GM06990 (cell line): ENCODE data around the gene GPR68.

Experiments
- DNase-seq: peaks from one replicate; pipeline ENCODE4 v3.0.0-alpha.2; 2011; ENCODE audit not compliant: insufficient read length; ENCODE audit errors: extremely low read depth
- H3K27me3 ChIP-seq: replicated peaks from 2 replicates; pipeline ENCODE4 v1.6.0; 2011; ENCODE audit warnings: low read length; ENCODE audit not compliant: control insufficient read depth, insufficient read depth
- H3K36me3 ChIP-seq: 2 replicates; pipeline ENCODE4 v1.5.1; 2011; ENCODE audit warnings: low read length; ENCODE audit not compliant: control insufficient read depth, insufficient read depth
- H3K4me3 ChIP-seq: replicated peaks from 2 replicates; pipeline ENCODE4 v1.5.1; 2011; ENCODE audit warnings: low read depth, mild to moderate bottlenecking, control low read depth, low read length
- CTCF ChIP-seq: IDR thresholded peaks from 2 replicates; pipeline ENCODE4 v1.5.1; 2011; ENCODE audit warnings: low read length, control low read depth, mild to moderate bottlenecking, inconsistent platforms; ENCODE audit not compliant: insufficient read depth, poor library complexity, severe bottlenecking

Gene GPR68

DNA sequence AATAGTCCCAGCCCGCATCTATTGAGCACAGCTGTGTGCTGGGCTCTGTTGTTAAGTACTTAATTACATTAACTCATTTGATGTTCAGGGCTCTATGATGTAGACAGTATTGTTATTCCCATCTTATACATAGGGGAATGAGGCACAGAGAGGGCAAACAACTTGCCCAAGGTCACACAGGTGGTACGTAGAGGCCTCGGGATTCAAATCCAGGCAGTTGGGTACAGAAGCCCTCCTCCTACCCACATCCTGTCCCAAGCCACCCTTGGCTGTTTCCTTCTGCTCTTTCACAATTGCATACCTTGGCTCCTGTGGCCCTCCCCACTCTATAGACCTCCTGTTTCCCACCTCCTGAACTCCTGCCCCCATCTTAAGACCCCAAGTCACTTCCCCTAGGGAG lies 10.0 kb upstream of the GPR68 start:
- H3K27me3 ChIP-seq: no peaks in the 10 kb centered on the region
- TF ChIP-seq CTCF: no peak
- no peak overlapping the region for H3K4me3 ChIP-seq
- H3K36me3 ChIP-seq: no peaks in the 10 kb centered on the region
- no peak for DNase-seq

DNA sequence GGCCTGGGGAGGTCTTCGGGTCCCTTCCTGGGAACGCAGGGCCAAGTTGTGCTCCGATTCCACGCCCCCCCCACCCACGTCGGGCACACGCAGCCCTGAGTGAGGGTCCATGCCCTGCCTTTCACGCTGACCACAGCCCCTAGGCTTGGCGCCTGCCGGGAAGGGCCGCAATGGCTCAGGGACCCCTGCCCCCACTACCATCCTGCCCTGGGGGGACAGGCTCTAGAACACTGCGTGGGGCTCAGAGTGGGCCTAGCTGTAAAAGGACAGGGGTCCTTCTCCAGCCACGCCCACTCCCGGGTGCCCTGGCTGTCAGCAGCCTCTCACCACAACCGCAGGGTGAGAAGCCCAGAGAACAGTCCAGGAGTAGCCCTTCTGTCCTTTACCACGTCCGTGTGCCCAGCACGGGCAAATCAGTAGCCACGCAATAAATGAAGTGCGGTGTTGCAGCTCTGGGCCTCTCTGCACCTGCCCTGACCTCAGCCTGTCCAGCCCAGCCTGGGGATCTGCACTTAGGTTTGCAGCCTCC lies 9.4 kb upstream of the GPR68 start:
- H3K36me3 ChIP-seq: no peaks in the 10 kb centered on the region
- no peaks in the 10 kb centered on the region for H3K27me3 ChIP-seq
- DNase-seq: no peak
- no peak for TF ChIP-seq CTCF
- H3K4me3 ChIP-seq: peak overlapping the region; percentile 59

DNA sequence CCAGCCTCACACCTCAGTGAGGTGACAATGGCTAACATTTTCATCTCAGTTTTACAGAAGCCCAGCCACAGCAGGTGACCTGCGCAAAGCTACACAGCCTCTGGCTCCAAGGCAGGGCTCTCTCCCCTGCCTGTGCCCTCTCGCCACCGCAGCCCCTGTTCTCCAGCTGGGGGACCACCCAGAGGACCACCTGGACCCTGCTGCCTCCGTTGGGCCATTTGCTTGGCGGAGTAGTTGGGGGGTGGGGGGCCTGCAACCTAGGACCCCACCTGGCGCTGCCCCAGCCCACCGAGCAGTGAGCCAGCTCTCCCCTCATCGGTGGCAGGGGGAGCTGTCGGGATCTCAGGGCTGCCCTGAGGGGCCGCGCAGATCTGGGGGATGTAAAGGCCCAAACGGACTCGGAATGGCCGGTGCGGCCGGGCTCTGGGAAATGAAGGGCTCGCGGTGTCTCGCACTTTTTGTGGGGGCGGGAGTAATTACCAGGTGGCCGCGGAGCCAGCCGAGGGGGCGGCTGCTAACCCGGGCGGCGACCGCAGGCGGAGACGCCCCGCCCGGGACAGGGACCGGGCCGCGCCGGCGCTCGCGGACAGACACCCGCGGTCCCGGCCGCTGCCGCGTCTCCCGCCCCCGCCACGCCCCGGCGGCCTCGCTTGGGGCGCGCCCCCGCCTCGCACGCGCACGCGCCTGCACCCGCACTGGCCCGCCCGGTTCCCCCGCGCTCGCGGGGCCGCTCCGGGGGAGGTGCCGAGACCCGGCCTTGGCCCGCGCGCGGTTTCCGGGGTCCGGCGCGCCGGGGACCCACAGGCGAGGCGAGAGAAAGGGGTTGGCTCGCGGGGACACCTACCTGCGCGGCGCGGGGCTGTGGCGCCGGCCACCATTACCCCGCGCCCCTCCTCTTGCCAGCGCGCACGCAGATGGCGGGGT lies 8.6 kb upstream of the GPR68 start:
- no peaks in the 10 kb centered on the region for H3K36me3 ChIP-seq
- no peak for TF ChIP-seq CTCF
- H3K4me3 ChIP-seq: peak overlapping the region; percentile 59
- no peaks in the 10 kb centered on the region for H3K27me3 ChIP-seq
- DNase-seq: peak; percentile 51

GRCh38 chr14:91250912-91251311 lies 6.4 kb upstream of the GPR68 start:
- no peak overlapping the region for H3K4me3 ChIP-seq
- no peak for DNase-seq
- no peaks in the 10 kb centered on the region for H3K27me3 ChIP-seq

DNA sequence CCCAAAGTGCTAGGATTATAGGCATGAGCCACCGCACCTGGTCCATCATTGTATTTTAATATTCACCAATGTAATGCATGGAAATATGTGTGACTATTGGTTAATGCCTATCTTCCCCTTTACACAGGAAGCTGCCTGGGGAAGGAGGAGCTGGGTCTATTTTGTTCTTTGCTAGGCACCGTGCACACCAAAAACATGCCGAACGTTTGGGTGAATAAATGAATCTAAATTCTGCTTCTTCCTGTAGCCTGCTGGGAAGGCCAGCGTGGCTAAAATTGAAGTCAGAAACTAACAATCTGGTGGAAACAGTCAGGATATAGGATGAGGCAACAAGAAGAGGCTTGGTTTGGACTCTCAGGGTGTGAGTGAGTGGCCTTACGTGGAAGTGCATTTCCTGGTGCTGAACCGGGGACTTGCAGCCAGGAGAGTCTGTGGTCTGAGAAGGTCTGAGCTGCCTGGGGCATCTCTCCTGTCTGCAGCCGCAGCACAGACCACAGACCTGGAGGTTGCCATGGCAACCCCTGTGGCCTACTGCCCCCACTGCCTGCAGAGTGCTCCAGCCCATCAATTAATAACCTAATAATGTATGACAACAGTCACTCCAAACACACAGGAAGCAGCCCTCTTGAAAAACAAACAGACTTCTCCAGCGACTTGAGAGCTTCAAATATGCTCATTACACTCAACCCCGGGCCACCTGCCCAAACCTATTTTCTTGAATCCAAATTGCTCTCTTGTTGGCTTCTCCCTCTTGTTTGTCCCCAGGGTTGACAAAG lies 5.5 kb upstream of the GPR68 start:
- no peak for TF ChIP-seq CTCF
- H3K4me3 ChIP-seq: no peak overlapping the region; the same call in 1 of the 2 replicates
- H3K27me3 ChIP-seq: no peaks in the 10 kb centered on the region
- peak; percentile 86 for DNase-seq
- no peaks in the 10 kb centered on the region for H3K36me3 ChIP-seq

More at GRCh38 chr14:91250912-91251311, 6.4 kb upstream of the GPR68 start:
- no peak for TF ChIP-seq CTCF
- H3K36me3 ChIP-seq: no peaks in the 10 kb centered on the region
